ENCODE data around the gene PTOV1.

Gene PTOV1

DNA sequence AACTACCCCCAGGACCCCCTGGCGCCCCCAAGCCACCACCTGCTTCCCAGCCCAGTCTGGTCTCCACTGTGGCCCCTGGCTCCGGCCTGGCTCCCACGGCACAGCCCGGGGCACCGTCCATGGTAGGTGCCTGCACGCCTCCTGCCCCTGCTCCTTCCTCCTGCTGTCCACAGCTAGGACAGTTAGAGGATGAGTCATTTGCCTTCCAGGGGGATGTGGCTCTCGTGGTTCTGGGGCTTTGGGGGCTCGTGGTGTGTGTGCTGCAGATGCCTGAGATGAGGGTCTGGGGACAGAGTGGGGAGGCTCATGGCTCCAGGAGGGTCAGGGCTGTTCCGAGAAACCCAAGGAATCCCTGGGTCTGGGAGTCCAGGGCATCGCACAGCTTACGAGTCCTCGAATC lies 20.2 kb upstream of the PTOV1 start:
- Histone ChIP-seq H3K4me3 (ENCODE audit: low read depth in 1 of 5, low read length in 5 of 5) (no peak overlapping the region), H3K36me3 (ENCODE audit: control insufficient read depth in 5 of 5, insufficient read depth in 5 of 5, low read length in 5 of 5) (peaks cover 0 to 91% (median 73%) of the 10 kb centered on the region in 5 donors), H3K9me3 (ENCODE audit: control insufficient read depth in 5 of 5, low read length in 5 of 5) (no peaks in the 10 kb centered on the region), H3K27ac (ENCODE audit: low read depth, low read length) (no peak overlapping the region), H3K4me1 (ENCODE audit: control insufficient read depth in 5 of 5, insufficient read depth in 5 of 5, low read length in 5 of 5) (no peaks in the 10 kb centered on the region), H3K9ac (ENCODE audit: low read length in 5 of 5) (no peak overlapping the region), H3K27me3 (ENCODE audit: control insufficient read depth in 5 of 5, insufficient read depth in 4 of 5, low read length in 5 of 5) (no peaks in the 10 kb centered on the region)

DNA sequence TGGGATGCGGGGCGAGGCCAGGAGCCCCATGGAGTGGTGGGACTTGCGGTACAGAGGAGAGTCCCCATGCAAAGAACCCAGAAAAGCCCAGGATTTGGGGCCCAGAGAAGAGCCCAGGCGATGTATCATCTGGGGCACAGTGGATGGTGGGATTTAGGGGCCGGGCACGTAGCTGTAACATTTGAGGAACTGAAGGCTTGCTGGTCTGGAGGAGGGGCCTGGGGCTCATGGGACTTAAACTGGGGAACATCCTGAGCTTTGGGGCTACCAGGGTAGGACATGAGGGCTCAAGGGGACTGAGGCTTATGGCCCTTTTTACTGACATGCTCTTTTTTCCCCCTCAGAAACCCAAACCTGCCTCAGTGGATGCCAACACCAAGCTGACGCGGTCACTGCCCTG lies 19.4 kb upstream of the PTOV1 start:
- peaks cover 0 to 3% (median 0%) of the 10 kb centered on the region in 5 donors for H3K4me1 ChIP-seq (ENCODE audit: control insufficient read depth in 5 of 5, insufficient read depth in 5 of 5, low read length in 5 of 5)
- no peaks in the 10 kb centered on the region for H3K27me3 ChIP-seq (ENCODE audit: control insufficient read depth in 5 of 5, insufficient read depth in 4 of 5, low read length in 5 of 5)
- H3K27ac ChIP-seq (ENCODE audit: low read depth, low read length), result no peak overlapping the region
- H3K9me3 ChIP-seq (ENCODE audit: control insufficient read depth in 5 of 5, low read length in 5 of 5), result no peaks in the 10 kb centered on the region
- H3K9ac ChIP-seq (ENCODE audit: low read length in 5 of 5), result no peak overlapping the region
- H3K4me3 ChIP-seq (ENCODE audit: low read depth in 1 of 5, low read length in 5 of 5), result no peak overlapping the region
- peaks cover 0 to 96% (median 81%) of the 10 kb centered on the region in 5 donors for H3K36me3 ChIP-seq (ENCODE audit: control insufficient read depth in 5 of 5, insufficient read depth in 5 of 5, low read length in 5 of 5)

DNA sequence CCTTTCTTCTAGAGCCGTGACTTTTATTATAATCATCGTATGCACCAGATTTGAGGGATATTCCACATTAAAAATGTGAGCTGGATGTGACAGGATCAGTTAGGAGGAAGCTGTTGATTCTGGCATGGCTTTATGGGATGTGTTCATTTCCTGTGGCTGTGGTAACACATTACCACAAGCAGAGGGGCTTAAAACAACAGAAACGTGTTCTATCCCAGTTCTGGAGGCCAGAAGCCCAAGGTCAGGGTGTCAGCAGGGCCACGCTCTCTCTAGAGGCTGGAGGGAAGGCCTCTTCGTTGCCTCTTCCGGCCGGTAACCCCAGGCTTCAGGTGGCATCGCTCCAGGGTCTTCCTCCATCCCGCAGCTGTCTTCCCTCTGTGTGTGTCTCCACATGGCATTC lies 18.4 kb upstream of the PTOV1 start:
- Histone ChIP-seq H3K27ac (ENCODE audit: low read depth, low read length) (no peak overlapping the region), H3K4me1 (ENCODE audit: control insufficient read depth in 5 of 5, insufficient read depth in 5 of 5, low read length in 5 of 5) (peaks cover 0 to 3% (median 0%) of the 10 kb centered on the region in 5 donors), H3K36me3 (ENCODE audit: control insufficient read depth in 5 of 5, insufficient read depth in 5 of 5, low read length in 5 of 5) (peaks cover 0 to 97% (median 88%) of the 10 kb centered on the region in 5 donors), H3K9ac (ENCODE audit: low read length in 5 of 5) (peak overlapping the region in 1 of 5 donors; percentile 13), H3K9me3 (ENCODE audit: control insufficient read depth in 5 of 5, low read length in 5 of 5) (no peaks in the 10 kb centered on the region), H3K4me3 (ENCODE audit: low read depth in 1 of 5, low read length in 5 of 5) (no peak overlapping the region), H3K27me3 (ENCODE audit: control insufficient read depth in 5 of 5, insufficient read depth in 4 of 5, low read length in 5 of 5) (no peaks in the 10 kb centered on the region)

DNA sequence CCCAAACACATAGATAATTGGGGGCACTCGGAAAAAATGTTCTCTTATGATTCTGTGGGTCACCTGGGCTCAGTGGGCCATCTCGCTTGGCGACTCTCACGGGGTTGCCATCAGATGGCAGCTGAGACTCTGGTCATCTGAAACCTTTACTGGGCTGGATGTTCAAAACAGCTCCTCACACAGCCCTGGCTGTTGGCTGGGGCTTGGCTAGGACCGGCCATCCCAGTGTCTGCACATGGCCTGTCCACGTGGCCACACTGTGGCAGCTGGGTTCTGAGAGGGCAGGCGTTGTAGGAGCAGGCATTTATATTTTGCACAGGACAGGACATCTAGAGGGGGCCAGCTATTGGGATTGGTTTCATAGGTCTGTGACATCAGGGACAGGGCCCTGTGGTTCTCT lies 17.4 kb upstream of the PTOV1 start:
- Histone ChIP-seq H3K36me3 (ENCODE audit: control insufficient read depth in 5 of 5, insufficient read depth in 5 of 5, low read length in 5 of 5) (peaks cover 0 to 99% (median 91%) of the 10 kb centered on the region in 5 donors), H3K9me3 (ENCODE audit: control insufficient read depth in 5 of 5, low read length in 5 of 5) (no peaks in the 10 kb centered on the region), H3K9ac (ENCODE audit: low read length in 5 of 5) (no peak overlapping the region), H3K4me1 (ENCODE audit: control insufficient read depth in 5 of 5, insufficient read depth in 5 of 5, low read length in 5 of 5) (peaks cover 0 to 3% (median 0%) of the 10 kb centered on the region in 5 donors), H3K4me3 (ENCODE audit: low read depth in 1 of 5, low read length in 5 of 5) (no peak overlapping the region), H3K27ac (ENCODE audit: low read depth, low read length) (no peak overlapping the region), H3K27me3 (ENCODE audit: control insufficient read depth in 5 of 5, insufficient read depth in 4 of 5, low read length in 5 of 5) (no peaks in the 10 kb centered on the region)

DNA sequence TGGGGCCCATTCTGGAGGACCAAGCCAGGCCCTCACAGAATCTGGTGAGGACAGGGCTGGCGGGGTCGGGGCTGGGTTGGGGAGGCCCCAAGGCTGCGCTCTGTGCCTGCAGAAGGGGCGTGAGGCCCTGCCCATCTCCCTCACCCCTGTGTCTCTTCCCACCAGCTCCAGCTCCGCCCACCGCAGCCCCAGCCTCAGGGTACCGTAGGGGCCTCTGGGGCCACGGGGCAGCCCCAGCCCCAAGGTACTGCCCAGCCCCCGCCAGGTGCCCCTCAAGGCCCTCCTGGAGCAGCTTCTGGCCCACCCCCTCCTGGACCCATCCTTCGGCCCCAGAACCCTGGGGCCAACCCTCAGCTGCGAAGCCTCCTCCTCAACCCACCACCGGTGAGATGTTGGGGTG lies 15.4 kb upstream of the PTOV1 start:
- Histone ChIP-seq H3K36me3 (ENCODE audit: control insufficient read depth in 5 of 5, insufficient read depth in 5 of 5, low read length in 5 of 5) (peaks cover 0 to 94% (median 91%) of the 10 kb centered on the region in 5 donors), H3K27ac (ENCODE audit: low read depth, low read length) (no peak overlapping the region), H3K4me3 (ENCODE audit: low read depth in 1 of 5, low read length in 5 of 5) (no peak overlapping the region), H3K9ac (ENCODE audit: low read length in 5 of 5) (no peak overlapping the region), H3K27me3 (ENCODE audit: control insufficient read depth in 5 of 5, insufficient read depth in 4 of 5, low read length in 5 of 5) (no peaks in the 10 kb centered on the region), H3K9me3 (ENCODE audit: control insufficient read depth in 5 of 5, low read length in 5 of 5) (no peaks in the 10 kb centered on the region), H3K4me1 (ENCODE audit: control insufficient read depth in 5 of 5, insufficient read depth in 5 of 5, low read length in 5 of 5) (peaks cover 0 to 3% (median 0%) of the 10 kb centered on the region in 5 donors)

DNA sequence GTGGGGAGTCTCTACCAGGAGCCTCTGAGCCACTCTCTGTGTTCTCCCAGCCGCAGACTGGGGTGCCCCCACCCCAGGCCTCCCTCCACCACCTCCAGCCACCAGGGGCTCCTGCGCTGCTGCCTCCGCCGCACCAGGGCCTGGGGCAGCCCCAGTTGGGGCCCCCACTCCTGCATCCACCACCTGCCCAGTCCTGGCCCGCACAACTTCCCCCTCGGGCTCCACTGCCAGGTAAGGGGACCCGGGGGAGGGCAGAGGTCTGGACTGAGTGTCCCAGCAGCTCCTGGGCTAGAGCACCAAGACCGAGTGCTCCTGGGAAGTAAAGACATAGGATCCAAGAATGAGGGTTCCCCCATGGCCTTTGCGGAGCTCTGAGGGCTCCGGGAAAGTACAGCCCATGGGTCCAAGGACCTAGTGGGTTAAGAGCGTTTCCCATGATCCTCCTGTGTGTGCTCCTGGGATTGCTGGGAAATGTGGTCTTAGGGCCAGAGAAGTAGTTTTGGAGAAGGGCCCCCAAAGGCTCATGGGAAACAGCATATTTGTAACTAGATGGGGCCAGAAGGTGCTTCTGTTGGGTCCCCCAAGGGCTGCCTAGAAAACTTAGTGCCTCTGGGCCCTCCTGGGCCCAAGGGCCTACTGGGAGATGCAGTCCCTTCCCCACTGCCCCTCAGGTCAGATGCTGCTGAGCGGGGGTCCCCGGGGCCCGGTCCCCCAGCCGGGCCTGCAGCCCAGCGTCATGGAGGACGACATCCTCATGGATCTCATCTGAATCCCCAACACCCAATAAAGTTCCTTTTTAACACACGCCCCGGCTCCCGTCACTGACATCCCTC lies 14.6 kb upstream of the PTOV1 start:
- peaks cover 0 to 3% (median 0%) of the 10 kb centered on the region in 5 donors for H3K4me1 ChIP-seq (ENCODE audit: control insufficient read depth in 5 of 5, insufficient read depth in 5 of 5, low read length in 5 of 5)
- no peak overlapping the region for H3K27ac ChIP-seq (ENCODE audit: low read depth, low read length)
- peaks cover 0 to 89% (median 84%) of the 10 kb centered on the region in 5 donors for H3K36me3 ChIP-seq (ENCODE audit: control insufficient read depth in 5 of 5, insufficient read depth in 5 of 5, low read length in 5 of 5)
- no peaks in the 10 kb centered on the region for H3K9me3 ChIP-seq (ENCODE audit: control insufficient read depth in 5 of 5, low read length in 5 of 5)
- H3K4me3 ChIP-seq (ENCODE audit: low read depth in 1 of 5, low read length in 5 of 5), result no peak overlapping the region
- no peak overlapping the region for H3K9ac ChIP-seq (ENCODE audit: low read length in 5 of 5)
- no peaks in the 10 kb centered on the region for H3K27me3 ChIP-seq (ENCODE audit: control insufficient read depth in 5 of 5, insufficient read depth in 4 of 5, low read length in 5 of 5)

DNA sequence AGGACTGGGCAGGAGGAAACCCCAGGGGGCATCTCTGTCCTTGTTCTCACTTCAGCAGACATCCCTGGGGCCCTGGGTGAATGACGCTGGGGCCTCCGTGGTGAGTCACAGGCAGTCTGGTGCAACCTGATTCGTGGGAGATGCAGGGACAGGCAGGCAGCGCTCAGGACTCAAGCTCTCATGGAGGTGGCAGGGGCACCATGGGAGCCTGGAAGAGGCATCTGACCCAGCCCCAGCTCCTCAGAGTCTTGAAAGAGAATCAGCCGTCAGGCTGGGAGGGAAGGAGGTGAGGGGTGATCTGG lies 14.0 kb upstream of the PTOV1 start:
- no peaks in the 10 kb centered on the region for H3K9me3 ChIP-seq (ENCODE audit: control insufficient read depth in 5 of 5, low read length in 5 of 5)
- H3K4me1 ChIP-seq (ENCODE audit: control insufficient read depth in 5 of 5, insufficient read depth in 5 of 5, low read length in 5 of 5), result peaks cover 0 to 3% (median 0%) of the 10 kb centered on the region in 5 donors
- no peak overlapping the region for H3K4me3 ChIP-seq (ENCODE audit: low read depth in 1 of 5, low read length in 5 of 5)
- H3K27ac ChIP-seq (ENCODE audit: low read depth, low read length), result no peak overlapping the region
- H3K9ac ChIP-seq (ENCODE audit: low read length in 5 of 5), result no peak overlapping the region
- H3K36me3 ChIP-seq (ENCODE audit: control insufficient read depth in 5 of 5, insufficient read depth in 5 of 5, low read length in 5 of 5), result peaks cover 0 to 84% (median 78%) of the 10 kb centered on the region in 5 donors
- H3K27me3 ChIP-seq (ENCODE audit: control insufficient read depth in 5 of 5, insufficient read depth in 4 of 5, low read length in 5 of 5), result no peaks in the 10 kb centered on the region

DNA sequence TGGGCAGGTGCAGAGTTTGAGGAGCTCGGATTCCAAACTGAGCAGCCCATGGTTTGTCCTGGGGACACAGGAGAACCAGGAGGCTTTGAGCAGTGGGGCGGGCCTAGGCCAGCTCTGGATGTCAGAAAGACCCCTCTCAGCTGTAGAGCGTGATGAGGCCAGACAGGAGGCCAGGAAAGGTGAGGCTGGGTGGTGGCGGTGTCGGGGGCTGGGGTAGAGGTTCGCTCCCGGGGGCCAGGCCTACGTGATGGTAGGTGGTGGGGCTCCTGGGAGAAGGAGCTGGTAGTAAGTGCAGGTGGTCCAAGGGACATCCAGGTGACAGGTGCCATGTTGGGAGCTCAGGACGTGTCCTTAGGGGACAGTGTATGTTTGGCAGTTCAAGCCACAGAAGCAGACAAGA lies 13.5 kb upstream of the PTOV1 start:
- no peaks in the 10 kb centered on the region for H3K27me3 ChIP-seq (ENCODE audit: control insufficient read depth in 5 of 5, insufficient read depth in 4 of 5, low read length in 5 of 5)
- peaks cover 0 to 79% (median 74%) of the 10 kb centered on the region in 5 donors for H3K36me3 ChIP-seq (ENCODE audit: control insufficient read depth in 5 of 5, insufficient read depth in 5 of 5, low read length in 5 of 5)
- peaks cover 0 to 3% (median 0%) of the 10 kb centered on the region in 5 donors for H3K4me1 ChIP-seq (ENCODE audit: control insufficient read depth in 5 of 5, insufficient read depth in 5 of 5, low read length in 5 of 5)
- no peak overlapping the region for H3K4me3 ChIP-seq (ENCODE audit: low read depth in 1 of 5, low read length in 5 of 5)
- no peak overlapping the region for H3K27ac ChIP-seq (ENCODE audit: low read depth, low read length)
- no peak overlapping the region for H3K9ac ChIP-seq (ENCODE audit: low read length in 5 of 5)
- H3K9me3 ChIP-seq (ENCODE audit: control insufficient read depth in 5 of 5, low read length in 5 of 5), result no peaks in the 10 kb centered on the region

DNA sequence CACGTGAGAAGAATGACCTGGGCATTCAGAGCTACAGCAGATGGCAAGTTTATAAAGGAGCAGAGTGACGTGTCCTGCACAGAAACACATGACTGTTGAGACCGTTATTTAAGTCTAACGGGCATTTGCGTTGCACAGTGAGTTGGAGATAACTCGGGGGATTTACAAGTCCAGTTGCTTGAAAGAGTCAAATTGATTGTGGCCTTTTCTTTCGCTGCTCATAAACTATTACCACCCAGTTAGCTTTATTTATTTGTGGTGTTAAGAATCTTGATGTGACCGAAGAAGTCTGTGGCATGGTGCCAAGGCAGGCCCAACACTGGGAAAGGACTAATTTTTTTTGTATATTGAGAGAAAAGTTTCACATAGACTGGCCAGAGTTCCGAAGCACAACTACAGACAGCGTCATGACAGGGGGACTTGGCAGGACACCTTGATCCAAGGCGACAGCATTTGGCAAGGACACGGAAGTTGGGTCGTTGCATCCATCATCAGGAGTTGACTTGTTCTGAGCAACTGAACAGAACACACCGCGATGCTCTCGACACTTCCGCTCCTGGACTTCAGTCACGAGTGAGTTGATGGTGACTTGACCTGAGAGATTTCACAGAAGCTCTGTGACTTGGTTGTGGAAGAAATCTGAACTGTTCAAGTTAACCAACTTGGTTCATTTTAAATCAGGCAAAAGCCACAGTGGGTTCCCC lies 11.9 kb upstream of the PTOV1 start:
- H3K4me3 ChIP-seq (ENCODE audit: low read depth in 1 of 5, low read length in 5 of 5), result no peak overlapping the region
- H3K36me3 ChIP-seq (ENCODE audit: control insufficient read depth in 5 of 5, insufficient read depth in 5 of 5, low read length in 5 of 5), result peaks cover 0 to 64% (median 58%) of the 10 kb centered on the region in 5 donors
- H3K4me1 ChIP-seq (ENCODE audit: control insufficient read depth in 5 of 5, insufficient read depth in 5 of 5, low read length in 5 of 5), result peaks cover 0 to 3% (median 0%) of the 10 kb centered on the region in 5 donors
- no peak overlapping the region for H3K9ac ChIP-seq (ENCODE audit: low read length in 5 of 5)
- no peak overlapping the region for H3K27ac ChIP-seq (ENCODE audit: low read depth, low read length)
- H3K9me3 ChIP-seq (ENCODE audit: control insufficient read depth in 5 of 5, low read length in 5 of 5), result no peaks in the 10 kb centered on the region
- no peaks in the 10 kb centered on the region for H3K27me3 ChIP-seq (ENCODE audit: control insufficient read depth in 5 of 5, insufficient read depth in 4 of 5, low read length in 5 of 5)

DNA sequence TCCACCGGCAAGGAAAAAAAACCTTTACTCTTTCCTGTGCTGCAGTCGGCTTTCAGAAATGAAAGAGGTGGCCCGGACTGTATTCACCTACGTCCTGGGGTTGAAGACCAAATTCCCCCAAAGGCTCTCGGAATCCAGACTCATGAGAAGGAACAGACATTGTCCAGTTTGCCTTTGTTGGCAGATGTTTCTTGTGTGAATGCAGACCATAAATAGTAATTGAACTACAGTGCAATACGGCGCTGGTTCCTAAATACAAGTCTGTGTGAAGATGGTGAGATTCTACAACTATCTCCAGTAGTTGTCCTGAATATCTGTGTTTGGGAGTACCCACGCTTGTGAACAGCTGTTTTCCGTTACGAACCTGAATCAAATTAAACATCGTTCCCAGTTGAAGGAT lies 11.2 kb upstream of the PTOV1 start:
- H3K4me3 ChIP-seq (ENCODE audit: low read depth in 1 of 5, low read length in 5 of 5), result no peak overlapping the region
- H3K9me3 ChIP-seq (ENCODE audit: control insufficient read depth in 5 of 5, low read length in 5 of 5), result no peaks in the 10 kb centered on the region
- peaks cover 0 to 57% (median 51%) of the 10 kb centered on the region in 5 donors for H3K36me3 ChIP-seq (ENCODE audit: control insufficient read depth in 5 of 5, insufficient read depth in 5 of 5, low read length in 5 of 5)
- no peak overlapping the region for H3K27ac ChIP-seq (ENCODE audit: low read depth, low read length)
- peaks cover 0 to 3% (median 0%) of the 10 kb centered on the region in 5 donors for H3K4me1 ChIP-seq (ENCODE audit: control insufficient read depth in 5 of 5, insufficient read depth in 5 of 5, low read length in 5 of 5)
- no peaks in the 10 kb centered on the region for H3K27me3 ChIP-seq (ENCODE audit: control insufficient read depth in 5 of 5, insufficient read depth in 4 of 5, low read length in 5 of 5)
- H3K9ac ChIP-seq (ENCODE audit: low read length in 5 of 5), result no peak overlapping the region
